H9 (cell line): ENCODE measurements around the gene DENND1A. TPM values are rescaled to one million over a fixed set of nuclear protein-coding genes. Genes with fewer than 3 reads are reported as not detected.
A peak's percentile ranks its signal among the peaks of the same experiment; 100 is the strongest.

Source experiments
- DNase-seq: peaks from one replicate; pipeline ENCODE4 v3.0.0-alpha.2; 2017
- H2AFZ ChIP-seq: one replicate; pipeline ENCODE4 v1.6.1; 2013; ENCODE audit warnings: mild to moderate bottlenecking, low read length, control low read depth, moderate library complexity
- H2AK5ac ChIP-seq: 2 replicates; pipeline ENCODE4 v1.6.1; 2013; ENCODE audit warnings: low read length, control low read depth, mixed read lengths; ENCODE audit not compliant: insufficient read length
- H2BK120ac ChIP-seq: one replicate; pipeline ENCODE4 v1.6.1; 2013; ENCODE audit warnings: low read depth, mild to moderate bottlenecking, low read length, control low read depth, inconsistent platforms; ENCODE audit not compliant: poor library complexity, severe bottlenecking
- H2BK12ac ChIP-seq: 2 replicates; pipeline ENCODE4 v1.6.1; 2013; ENCODE audit warnings: low read length, control low read depth, mixed read lengths, low read depth; ENCODE audit not compliant: insufficient read length
- H2BK15ac ChIP-seq: 2 replicates; pipeline ENCODE4 v1.6.1; 2013; ENCODE audit warnings: low read depth, low read length, control low read depth
- H2BK20ac ChIP-seq: one replicate; pipeline ENCODE4 v1.6.1; 2013; ENCODE audit warnings: low read depth, mild to moderate bottlenecking, low read length, control low read depth, inconsistent platforms; ENCODE audit not compliant: poor library complexity, severe bottlenecking
- H2BK5ac ChIP-seq: 2 replicates; pipeline ENCODE4 v1.6.1; 2013; ENCODE audit warnings: low read length, control low read depth, mixed read lengths; ENCODE audit not compliant: insufficient read length
- H3K14ac ChIP-seq: 2 replicates; pipeline ENCODE4 v1.6.1; 2013; ENCODE audit warnings: low read length, control low read depth; ENCODE audit not compliant: insufficient read depth
- H3K18ac ChIP-seq: 2 replicates; pipeline ENCODE4 v1.6.1; 2013; ENCODE audit warnings: low read depth, mild to moderate bottlenecking, mixed read lengths, low read length, control low read depth; ENCODE audit not compliant: insufficient read length
- H3K23ac ChIP-seq: 2 replicates; pipeline ENCODE4 v1.6.1; 2013; ENCODE audit warnings: low read length, control low read depth, mixed read lengths, low read depth; ENCODE audit not compliant: insufficient read length
- H3K23me2 ChIP-seq: 2 replicates; pipeline ENCODE4 v1.6.1; 2013; ENCODE audit warnings: low read depth, mild to moderate bottlenecking, mixed read lengths, low read length, control low read depth; ENCODE audit not compliant: insufficient read length, poor library complexity, severe bottlenecking
- H3K27ac ChIP-seq: 2 replicates; pipeline ENCODE4 v1.5.1; 2013; ENCODE audit warnings: low read length, control low read depth, mixed read lengths, low read depth; ENCODE audit not compliant: insufficient read length
- H3K27me3 ChIP-seq: 2 replicates; pipeline ENCODE4 v1.6.1; 2013; ENCODE audit warnings: low read length, control low read depth, inconsistent platforms; ENCODE audit not compliant: insufficient read depth
- H3K4ac ChIP-seq: 2 replicates; pipeline ENCODE4 v1.6.1; 2013; ENCODE audit warnings: low read depth, mild to moderate bottlenecking, control low read depth, inconsistent platforms, low read length, moderate library complexity
- H3K4me1 ChIP-seq: 2 replicates; pipeline ENCODE4 v1.6.1; 2013; ENCODE audit warnings: low read length, control low read depth, inconsistent platforms; ENCODE audit not compliant: insufficient read depth
- H3K4me2 ChIP-seq: 2 replicates; pipeline ENCODE4 v1.6.1; 2013; ENCODE audit warnings: low read length, control low read depth, mixed read lengths; ENCODE audit not compliant: insufficient read length, insufficient read depth
- H3K56ac ChIP-seq: 2 replicates; pipeline ENCODE4 v1.6.1; 2013; ENCODE audit warnings: low read depth, mild to moderate bottlenecking, mixed read lengths, low read length, control low read depth; ENCODE audit not compliant: insufficient read length
- H3K79me1 ChIP-seq: 2 replicates; pipeline ENCODE4 v1.6.1; 2013; ENCODE audit warnings: low read depth, mild to moderate bottlenecking, moderate library complexity, low read length, control low read depth, inconsistent platforms; ENCODE audit not compliant: insufficient read depth, poor library complexity, severe bottlenecking
- H3K79me2 ChIP-seq: 2 replicates; pipeline ENCODE4 v1.6.1; 2013; ENCODE audit warnings: low read length, control low read depth, inconsistent platforms; ENCODE audit not compliant: insufficient read depth
- H3K9ac ChIP-seq: 2 replicates; pipeline ENCODE4 v1.6.1; 2013; ENCODE audit warnings: low read length, control low read depth, mixed read lengths; ENCODE audit not compliant: insufficient read length; ENCODE audit errors: extremely low read depth
- H3K9me3 ChIP-seq: one replicate; pipeline ENCODE4 v1.6.1; 2013; ENCODE audit warnings: low read depth, low read length, inconsistent platforms; ENCODE audit not compliant: control insufficient read depth
- H3T11ph ChIP-seq: one replicate; pipeline ENCODE4 v1.6.1; 2013; ENCODE audit warnings: mild to moderate bottlenecking, low read length, control low read depth, inconsistent platforms
- H4K20me1 ChIP-seq: one replicate; pipeline ENCODE4 v1.6.1; 2013; ENCODE audit not compliant: control insufficient read depth, insufficient read length, insufficient read depth
- H4K5ac ChIP-seq: 2 replicates; pipeline ENCODE4 v1.6.1; 2013; ENCODE audit warnings: low read depth, mild to moderate bottlenecking, mixed read lengths, low read length, control low read depth; ENCODE audit not compliant: insufficient read length
- H4K8ac ChIP-seq: replicated peaks from 2 replicates; pipeline ENCODE4 v1.6.1; 2013; ENCODE audit warnings: low read length, control low read depth, mixed read lengths, low read depth; ENCODE audit not compliant: insufficient read length
- H4K91ac ChIP-seq: 2 replicates; pipeline ENCODE4 v1.6.1; 2013; ENCODE audit warnings: low read depth, mild to moderate bottlenecking, moderate library complexity, mixed read lengths, low read length, control low read depth; ENCODE audit not compliant: insufficient read length
- H3K27ac Mint-ChIP-seq, 3 experiments: 2 replicates in 2 of 3; 3 replicates in 1 of 3; pipeline ENCODE4 v1.8.0; 2020 to 2021; ENCODE audit warnings: mixed read lengths in 3 of 3, mild to moderate bottlenecking in 1 of 3, moderate library complexity in 1 of 3
- H3K27me3 Mint-ChIP-seq: 2 replicates; pipeline ENCODE4 v1.8.0; 2021; ENCODE audit warnings: low read depth, mild to moderate bottlenecking, moderate library complexity, mixed read lengths
- H3K36me3 Mint-ChIP-seq, 3 experiments: 2 replicates in 2 of 3; 3 replicates in 1 of 3; pipeline ENCODE4 v1.8.0; 2020 to 2021; ENCODE audit warnings: low read depth in 3 of 3, mixed read lengths in 3 of 3; ENCODE audit not compliant: insufficient read depth in 1 of 3
- H3K4me1 Mint-ChIP-seq, 2 experiments: 2 replicates each; pipeline ENCODE4 v1.8.0; 2020; ENCODE audit warnings: mixed read lengths in 2 of 2
- H3K4me3 Mint-ChIP-seq, 2 experiments: 2 replicates in 1 of 2; 3 replicates in 1 of 2; pipeline ENCODE4 v1.8.0; 2020 to 2021; ENCODE audit warnings: mild to moderate bottlenecking in 2 of 2, mixed read lengths in 2 of 2, moderate library complexity in 1 of 2
- H3K9me3 Mint-ChIP-seq, 2 experiments: 2 replicates in 1 of 2; 3 replicates in 1 of 2; pipeline ENCODE4 v1.8.0; 2020; ENCODE audit warnings: mild to moderate bottlenecking in 2 of 2, mixed read lengths in 2 of 2, moderate library complexity in 1 of 2
- CTCF ChIP-seq: fragments of 200-600 bp; sonication (generic); conservative IDR thresholded peaks from 3 replicates; pipeline ENCODE4 v1.8.0; 2021; ENCODE audit warnings: antibody characterized with exemption, mild to moderate bottlenecking
- WGBS: extraction: QIAGEN DNeasy Blood & Tissue Kit; methylation state at CpG from one replicate; pipeline ENCODE4 v1.1.7; 2013; ENCODE audit warnings: missing lambda C conversion rate, low lambda C conversion rate, mixed read lengths; ENCODE audit not compliant: insufficient read length; ENCODE audit errors: extremely low coverage; 5-methylcytosine and 5-hydroxymethylcytosine counted together
- total RNA-seq: library from RNA; stranded (reverse); gene quantifications from 2 replicates; pipeline ENCODE4 v1.2.1, GENCODE V29; 2021

Gene DENND1A
- total RNA-seq, 1 experiment from 2014 or later: 20.4 TPM

- WGBS: no CpG with 5 or more reads among the region's 7 CpGs
Observed at GRCh38 chr9:123742009-123742767, 187.7 kb downstream of the DENND1A start.

More at GRCh38 chr9:123742009-123742767, 187.7 kb downstream of the DENND1A start:
- Mint-ChIP-seq H3K27me3 (no peaks in the 10 kb centered on the region), H3K27ac (peak overlapping the region in 2 of 3 experiments; percentile 28 to 36; a peak in 2 of 7 replicates), H3K4me3 (no peak overlapping the region), H3K4me1 (peaks cover 7 to 9% of the 10 kb centered on the region in 2 experiments; a peak in 3 of 4 replicates), H3K9me3 (no peaks in the 10 kb centered on the region), H3K36me3 (no peaks in the 10 kb centered on the region)
- no peak overlapping the region for H2BK5ac ChIP-seq
- no peak overlapping the region for H2BK15ac ChIP-seq
- H2BK12ac ChIP-seq: no peak overlapping the region
- H3K79me1 ChIP-seq: no peaks in the 10 kb centered on the region
- no peak overlapping the region for H3K18ac ChIP-seq
- no peak overlapping the region for H3K23ac ChIP-seq
- H3K4me2 ChIP-seq: no peak overlapping the region
- no peak overlapping the region; the same call in 1 of the 2 replicates for H3K14ac ChIP-seq
- no peak overlapping the region for H3K9ac ChIP-seq
- no peak overlapping the region for H4K8ac ChIP-seq
- H4K91ac ChIP-seq: no peak overlapping the region
- TF ChIP-seq CTCF: no peak
- H4K5ac ChIP-seq: no peak overlapping the region
- no peaks in the 10 kb centered on the region; the same call in 1 of the 2 replicates for H3K4me1 ChIP-seq
- no peak overlapping the region for H2BK20ac ChIP-seq
- no peak overlapping the region for H2AK5ac ChIP-seq
- no peaks in the 10 kb centered on the region for H4K20me1 ChIP-seq
- no peak overlapping the region for H2AFZ ChIP-seq
- no peaks in the 10 kb centered on the region for H3K79me2 ChIP-seq
- H3K9me3 ChIP-seq: no peaks in the 10 kb centered on the region
- no peak overlapping the region for H3K4ac ChIP-seq
- no peak overlapping the region for H2BK120ac ChIP-seq
- no peaks in the 10 kb centered on the region for H3K23me2 ChIP-seq
- no peak for DNase-seq
- H3K27ac ChIP-seq: no peak overlapping the region
- no peaks in the 10 kb centered on the region for H3K27me3 ChIP-seq
- no peak overlapping the region for H3K56ac ChIP-seq
- H3T11ph ChIP-seq: no peak overlapping the region
